ENCODE data around the gene IL10. TPM values are rescaled to one million over a fixed set of nuclear protein-coding genes. Genes with fewer than 3 reads are reported as not detected.

The IL10 gene
- total RNA-seq, 6 experiments from 2014 or later: 0.26 to 2.2 (median 0.63) TPM; not detected in 2

DNA sequence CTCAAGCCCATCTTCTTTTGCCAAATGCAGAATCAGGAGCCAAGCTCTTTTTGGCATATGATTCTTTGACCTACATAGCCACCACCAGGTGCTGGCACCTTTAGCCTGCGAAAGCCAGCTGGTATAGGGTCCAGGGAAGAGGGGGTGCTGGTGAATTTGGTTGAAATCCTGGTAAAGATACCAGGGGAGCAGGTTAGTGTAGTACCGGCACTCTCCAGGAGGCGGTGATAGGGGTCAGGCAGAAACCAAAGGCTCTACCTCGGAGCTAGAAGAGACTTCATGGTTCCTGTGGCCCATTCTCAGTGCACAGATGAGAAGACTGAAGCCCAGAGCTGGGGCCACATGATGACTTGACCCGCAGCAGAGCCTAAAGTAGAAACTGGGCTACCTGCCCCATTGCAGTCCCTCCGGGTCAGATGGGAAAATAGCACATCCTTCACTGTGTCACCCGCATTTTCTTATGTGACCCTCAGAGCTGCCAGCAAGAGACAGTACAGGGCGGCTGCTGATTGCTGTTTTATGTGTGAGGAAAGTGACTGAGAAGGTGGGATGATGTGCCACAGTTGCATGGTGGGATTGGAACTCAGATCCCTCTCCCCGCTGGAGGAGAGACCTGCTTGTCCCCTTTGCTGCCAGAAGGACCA lies 37.7 kb downstream of the IL10 start:
- Histone ChIP-seq H3K27me3 (no peaks in the 10 kb centered on the region), H3K4me3 (no peak overlapping the region), H3K27ac (no peak overlapping the region), H3K9me3 (no peaks in the 10 kb centered on the region), H3K36me3 (peaks cover 4 to 39% (median 21%) of the 10 kb centered on the region in 4 donors), H3K4me1 (peaks cover 0 to 12% (median 0%) of the 10 kb centered on the region in 4 donors)
- DNase-seq (no peak), ATAC-seq (peak; percentile 53 to 64 (median 54))
- intact Hi-C loops (cut with DNase I): loop anchor here (10.0 kb wide), 1 partner anchor 180 kb away; no protein-coding TSS in a partner anchor
- no peak for TF ChIP-seq POLR2A (IDR thresholded peaks at IDR 0.05)
- TF ChIP-seq, protein P1, sequence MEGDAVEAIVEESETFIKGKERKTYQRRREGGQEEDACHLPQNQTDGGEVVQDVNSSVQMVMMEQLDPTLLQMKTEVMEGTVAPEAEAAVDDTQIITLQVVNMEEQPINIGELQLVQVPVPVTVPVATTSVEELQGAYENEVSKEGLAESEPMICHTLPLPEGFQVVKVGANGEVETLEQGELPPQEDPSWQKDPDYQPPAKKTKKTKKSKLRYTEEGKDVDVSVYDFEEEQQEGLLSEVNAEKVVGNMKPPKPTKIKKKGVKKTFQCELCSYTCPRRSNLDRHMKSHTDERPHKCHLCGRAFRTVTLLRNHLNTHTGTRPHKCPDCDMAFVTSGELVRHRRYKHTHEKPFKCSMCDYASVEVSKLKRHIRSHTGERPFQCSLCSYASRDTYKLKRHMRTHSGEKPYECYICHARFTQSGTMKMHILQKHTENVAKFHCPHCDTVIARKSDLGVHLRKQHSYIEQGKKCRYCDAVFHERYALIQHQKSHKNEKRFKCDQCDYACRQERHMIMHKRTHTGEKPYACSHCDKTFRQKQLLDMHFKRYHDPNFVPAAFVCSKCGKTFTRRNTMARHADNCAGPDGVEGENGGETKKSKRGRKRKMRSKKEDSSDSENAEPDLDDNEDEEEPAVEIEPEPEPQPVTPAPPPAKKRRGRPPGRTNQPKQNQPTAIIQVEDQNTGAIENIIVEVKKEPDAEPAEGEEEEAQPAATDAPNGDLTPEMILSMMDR (IDR thresholded peaks at IDR 0.05): peak; percentile 52 to 70 (median 58)
- WGBS (ENCODE audit: insufficient coverage, low coverage, low lambda C conversion rate, missing lambda C conversion rate): 47% methylated on average over 4 of the region's 9 CpGs

DNA sequence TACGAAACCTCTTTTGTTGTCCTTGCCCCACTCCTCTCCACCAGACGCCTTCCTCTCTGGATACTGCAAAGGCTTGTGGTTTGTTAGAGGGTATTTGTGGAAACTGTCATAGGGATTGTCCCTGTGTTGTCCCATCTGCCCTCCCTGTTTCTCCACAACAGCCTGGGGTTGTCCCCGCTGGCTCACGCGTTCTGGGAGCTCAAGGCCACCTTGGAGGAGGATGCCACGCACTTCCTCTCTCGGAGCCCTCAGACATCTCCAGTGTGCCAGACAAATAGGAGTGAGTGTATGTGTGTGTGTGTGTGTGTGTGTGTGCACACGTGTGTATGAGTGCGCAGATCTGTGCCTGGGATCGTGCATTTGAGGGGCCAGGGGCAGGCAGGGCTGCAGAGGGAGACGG lies 39.3 kb downstream of the IL10 start:
- H3K9me3 ChIP-seq: no peaks in the 10 kb centered on the region
- 89% methylated on average over 4 of the region's 11 CpGs for WGBS (ENCODE audit: insufficient coverage, low coverage, low lambda C conversion rate, missing lambda C conversion rate)
- H3K4me1 ChIP-seq: peaks cover 0 to 5% (median 0%) of the 10 kb centered on the region in 4 donors
- ATAC-seq (no peak), DNase-seq (no peak)
- H3K36me3 ChIP-seq: peaks cover 9 to 42% (median 23%) of the 10 kb centered on the region in 4 donors
- no peaks in the 10 kb centered on the region for H3K27me3 ChIP-seq
- no peak overlapping the region for H3K4me3 ChIP-seq
- H3K27ac ChIP-seq: no peak overlapping the region
- TF ChIP-seq POLR2A (IDR thresholded peaks at IDR 0.05): no peak
- TF ChIP-seq, protein P1 (IDR thresholded peaks at IDR 0.05): no peak
- intact Hi-C loops (cut with DNase I): loop anchor here (10.0 kb wide), 1 partner anchor 182 kb away; no protein-coding TSS in a partner anchor

DNA sequence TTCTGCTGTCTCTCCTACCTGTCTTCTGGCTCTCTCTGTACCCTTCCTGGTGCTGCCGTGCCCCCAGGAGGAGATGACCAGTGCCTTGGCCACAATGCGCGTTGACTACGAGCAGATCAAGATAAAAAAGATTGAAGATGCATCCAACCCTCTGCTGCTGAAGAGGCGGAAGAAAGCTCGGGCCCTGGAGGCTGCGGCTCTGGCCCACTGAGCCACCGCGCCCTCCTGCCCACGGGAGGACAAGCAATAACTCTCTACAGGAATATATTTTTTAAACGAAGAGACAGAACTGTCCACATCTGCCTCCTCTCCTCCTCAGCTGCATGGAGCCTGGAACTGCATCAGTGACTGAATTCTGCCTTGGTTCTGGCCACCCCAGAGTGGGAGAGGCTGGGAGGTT lies 39.8 kb downstream of the IL10 start:
- ATAC-seq: no peak
- Histone ChIP-seq H3K4me1 (no peaks in the 10 kb centered on the region), H3K4me3 (no peak overlapping the region), H3K9me3 (no peaks in the 10 kb centered on the region), H3K36me3 (peaks cover 9 to 42% (median 23%) of the 10 kb centered on the region in 4 donors), H3K27me3 (no peaks in the 10 kb centered on the region), H3K27ac (no peak overlapping the region)
- WGBS (ENCODE audit: insufficient coverage, low coverage, low lambda C conversion rate, missing lambda C conversion rate): 86% methylated on average over 11 of the region's 11 CpGs
- intact Hi-C loops (cut with DNase I): loop anchor here (10.0 kb wide), 1 partner anchor 182 kb away; no protein-coding TSS in a partner anchor
- TF ChIP-seq, protein P1 (IDR thresholded peaks at IDR 0.05): no peak
- no peak for TF ChIP-seq POLR2A (IDR thresholded peaks at IDR 0.05)
- DNase-seq: no peak

DNA sequence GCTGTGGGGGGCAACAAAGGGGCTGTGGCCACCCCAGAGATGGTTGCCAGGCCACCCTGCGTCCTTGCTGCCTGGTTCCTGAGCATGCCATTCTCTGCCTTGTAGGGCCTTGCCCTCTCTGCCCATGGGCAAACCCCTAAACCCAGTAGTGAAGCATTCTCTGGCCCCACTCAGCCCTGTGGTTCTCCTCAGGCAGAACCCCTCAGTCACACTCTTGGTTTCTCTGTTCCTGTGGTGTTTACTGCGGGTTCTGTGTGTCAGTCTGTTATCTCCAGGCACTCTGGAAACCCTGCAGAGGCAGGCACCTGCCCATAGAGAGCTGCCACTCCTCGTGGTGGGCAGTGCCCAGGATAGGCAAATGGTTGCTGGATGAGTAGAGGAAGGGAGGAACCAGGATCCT lies 42.8 kb downstream of the IL10 start:
- ATAC-seq: no peak
- Histone ChIP-seq H3K36me3 (peaks cover 9 to 42% (median 23%) of the 10 kb centered on the region in 4 donors), H3K27me3 (no peaks in the 10 kb centered on the region), H3K9me3 (no peaks in the 10 kb centered on the region), H3K4me1 (peaks cover 0 to 24% (median 9%) of the 10 kb centered on the region in 4 donors), H3K4me3 (no peak overlapping the region), H3K27ac (no peak overlapping the region)
- DNase-seq: no peak
- TF ChIP-seq, protein P1 (IDR thresholded peaks at IDR 0.05): no peak
- TF ChIP-seq POLR2A (IDR thresholded peaks at IDR 0.05): no peak
- 88% methylated on average over 1 of the region's 3 CpGs for WGBS (ENCODE audit: insufficient coverage, low coverage, low lambda C conversion rate, missing lambda C conversion rate)
- intact Hi-C loops (cut with DNase I): no loop called here

Data from right lobe of liver (tissue), 6 donors.